ENCODE results near the gene ITGB3BP.
A peak's percentile ranks its signal among the peaks of the same experiment; 100 is the strongest.
"Not testable (repeated sequence)": the region's sequence is repeated elsewhere in the genome, so short reads cannot be mapped to it uniquely, and the experiment has no call there.

Gene ITGB3BP

GRCh38 chr1:63522891-63523728, at the start of gene ITGB3BP, which contains the start of gene EFCAB7:
ITGB3BP (minus strand) TSS chr1:63523225; CDS start chr1:63523133, 92 bp downstream.
EFCAB7 (plus strand) TSS chr1:63523525; CDS start chr1:63525573, 2,048 bp downstream.
- DNase-seq (ENCODE audit: low spot score in 2 of 2): peak; percentile 80 to 82
- Mint-ChIP-seq H3K4me3 (peak within 1 kb of the TSS; percentile 94), H3K27ac (peak within 1 kb of the TSS; percentile 99), H3K36me3 (peaks cover under 1% of the 10 kb centered on the region), H3K4me1 (peaks cover 14% of the 10 kb centered on the region), H3K9me3 (no peaks in the 10 kb centered on the region), H3K27me3 (no peaks in the 10 kb centered on the region)
- ATAC-seq (ENCODE audit: low read depth): peak; percentile 81

GRCh38 chr1:63572686-63573085, 49.7 kb upstream of the ITGB3BP start:
- H3K4me1 Mint-ChIP-seq; ATAC-seq (ENCODE audit: low read depth); H3K4me3 Mint-ChIP-seq: not testable (repeated sequence)

GRCh38 chr1:63569640-63570316, 46.8 kb upstream of the ITGB3BP start:
- H3K4me3 Mint-ChIP-seq: no peak overlapping the region

More at GRCh38 chr1:63572686-63573085, 49.7 kb upstream of the ITGB3BP start:
- not testable (repeated sequence) for DNase-seq (ENCODE audit: low spot score in 2 of 2); H3K36me3 Mint-ChIP-seq; H3K27me3 Mint-ChIP-seq; H3K9me3 Mint-ChIP-seq; H3K27ac Mint-ChIP-seq

GRCh38 chr1:63569068-63569467, 46.0 kb upstream of the ITGB3BP start:
- H3K36me3 Mint-ChIP-seq: peaks cover 4% of the 10 kb centered on the region
- ATAC-seq (ENCODE audit: low read depth): no peak

More at GRCh38 chr1:63569640-63570316, 46.8 kb upstream of the ITGB3BP start:
- no peak for DNase-seq (ENCODE audit: low spot score in 2 of 2)
- Mint-ChIP-seq H3K36me3 (peaks cover 2% of the 10 kb centered on the region), H3K4me1 (no peaks in the 10 kb centered on the region), H3K27me3 (no peaks in the 10 kb centered on the region), H3K9me3 (peaks cover 2% of the 10 kb centered on the region), H3K27ac (no peak overlapping the region)
- ATAC-seq (ENCODE audit: low read depth): no peak

GRCh38 chr1:63563745-63564144, 40.7 kb upstream of the ITGB3BP start:
- no peaks in the 10 kb centered on the region for H3K4me1 Mint-ChIP-seq
- no peak for DNase-seq (ENCODE audit: low spot score in 2 of 2)

More at GRCh38 chr1:63569068-63569467, 46.0 kb upstream of the ITGB3BP start:
- no peaks in the 10 kb centered on the region for H3K27me3 Mint-ChIP-seq
- H3K9me3 Mint-ChIP-seq: peaks cover 2% of the 10 kb centered on the region
- no peak for DNase-seq (ENCODE audit: low spot score in 2 of 2)
- no peak overlapping the region for H3K27ac Mint-ChIP-seq
- H3K4me3 Mint-ChIP-seq: no peak overlapping the region
- no peaks in the 10 kb centered on the region for H3K4me1 Mint-ChIP-seq

GRCh38 chr1:63559357-63559756, 36.3 kb upstream of the ITGB3BP start:
- no peak overlapping the region for H3K27ac Mint-ChIP-seq
- H3K36me3 Mint-ChIP-seq: peaks cover 6% of the 10 kb centered on the region
- H3K9me3 Mint-ChIP-seq: no peaks in the 10 kb centered on the region
- no peaks in the 10 kb centered on the region for H3K27me3 Mint-ChIP-seq
- no peak for DNase-seq (ENCODE audit: low spot score in 2 of 2)
- no peak for ATAC-seq (ENCODE audit: low read depth)
- H3K4me3 Mint-ChIP-seq: no peak overlapping the region
- H3K4me1 Mint-ChIP-seq: no peaks in the 10 kb centered on the region

More at GRCh38 chr1:63563745-63564144, 40.7 kb upstream of the ITGB3BP start:
- H3K9me3 Mint-ChIP-seq: peaks cover 2% of the 10 kb centered on the region
- H3K36me3 Mint-ChIP-seq: peaks cover 9% of the 10 kb centered on the region
- ATAC-seq (ENCODE audit: low read depth): no peak
- no peak overlapping the region for H3K4me3 Mint-ChIP-seq
- H3K27ac Mint-ChIP-seq: no peak overlapping the region
- H3K27me3 Mint-ChIP-seq: no peaks in the 10 kb centered on the region

- Mint-ChIP-seq H3K4me3 (no peak overlapping the region), H3K4me1 (no peaks in the 10 kb centered on the region), H3K27me3 (no peaks in the 10 kb centered on the region), H3K9me3 (no peaks in the 10 kb centered on the region), H3K27ac (no peak overlapping the region), H3K36me3 (peaks cover 6% of the 10 kb centered on the region)
- no peak for DNase-seq (ENCODE audit: low spot score in 2 of 2)
- no peak for ATAC-seq (ENCODE audit: low read depth)
Measured at GRCh38 chr1:63557365-63557987, 34.5 kb upstream of the ITGB3BP start.

GRCh38 chr1:63555480-63555879, 32.5 kb upstream of the ITGB3BP start:
- H3K36me3 Mint-ChIP-seq: peaks cover 9% of the 10 kb centered on the region
- DNase-seq (ENCODE audit: low spot score in 2 of 2): no peak
- no peaks in the 10 kb centered on the region for H3K9me3 Mint-ChIP-seq
- ATAC-seq (ENCODE audit: low read depth): no peak
- H3K4me3 Mint-ChIP-seq: no peak overlapping the region
- no peaks in the 10 kb centered on the region for H3K27me3 Mint-ChIP-seq
- H3K4me1 Mint-ChIP-seq: no peaks in the 10 kb centered on the region
- H3K27ac Mint-ChIP-seq: no peak overlapping the region

GRCh38 chr1:63548877-63549276, 25.9 kb upstream of the ITGB3BP start:
- Mint-ChIP-seq H3K27me3 (no peaks in the 10 kb centered on the region), H3K27ac (no peak overlapping the region), H3K4me1 (no peaks in the 10 kb centered on the region), H3K36me3 (peaks cover 15% of the 10 kb centered on the region), H3K4me3 (no peak overlapping the region), H3K9me3 (no peaks in the 10 kb centered on the region)
- no peak for ATAC-seq (ENCODE audit: low read depth)
- no peak for DNase-seq (ENCODE audit: low spot score in 2 of 2)

- H3K36me3 Mint-ChIP-seq: peaks cover 15% of the 10 kb centered on the region
- ATAC-seq (ENCODE audit: low read depth): no peak
- DNase-seq (ENCODE audit: low spot score in 2 of 2): no peak
- no peaks in the 10 kb centered on the region for H3K9me3 Mint-ChIP-seq
- H3K4me1 Mint-ChIP-seq: no peaks in the 10 kb centered on the region
- H3K27ac Mint-ChIP-seq: no peak overlapping the region
- H3K4me3 Mint-ChIP-seq: no peak overlapping the region
- no peaks in the 10 kb centered on the region for H3K27me3 Mint-ChIP-seq
Measured at GRCh38 chr1:63548303-63548702, 25.3 kb upstream of the ITGB3BP start.

GRCh38 chr1:63547621-63548294, 24.7 kb upstream of the ITGB3BP start:
- H3K27ac Mint-ChIP-seq: no peak overlapping the region
- no peaks in the 10 kb centered on the region for H3K9me3 Mint-ChIP-seq
- peaks cover 15% of the 10 kb centered on the region for H3K36me3 Mint-ChIP-seq
- DNase-seq (ENCODE audit: low spot score in 2 of 2) (no peak), ATAC-seq (ENCODE audit: low read depth) (no peak)
- no peaks in the 10 kb centered on the region for H3K4me1 Mint-ChIP-seq
- no peak overlapping the region for H3K4me3 Mint-ChIP-seq
- no peaks in the 10 kb centered on the region for H3K27me3 Mint-ChIP-seq

- Mint-ChIP-seq H3K27me3 (no peaks in the 10 kb centered on the region), H3K4me3 (no peak overlapping the region), H3K27ac (no peak overlapping the region), H3K9me3 (no peaks in the 10 kb centered on the region), H3K4me1 (no peaks in the 10 kb centered on the region), H3K36me3 (peaks cover 17% of the 10 kb centered on the region)
- ATAC-seq (ENCODE audit: low read depth): no peak
- no peak for DNase-seq (ENCODE audit: low spot score in 2 of 2)
Measured at GRCh38 chr1:63545780-63546179, 22.8 kb upstream of the ITGB3BP start.

- ATAC-seq (ENCODE audit: low read depth): no peak
- Mint-ChIP-seq H3K27me3 (no peaks in the 10 kb centered on the region), H3K27ac (no peak overlapping the region), H3K4me1 (no peaks in the 10 kb centered on the region), H3K36me3 (peaks cover 5% of the 10 kb centered on the region), H3K4me3 (no peak overlapping the region), H3K9me3 (no peaks in the 10 kb centered on the region)
- no peak for DNase-seq (ENCODE audit: low spot score in 2 of 2)
Measured at GRCh38 chr1:63537940-63538339, 14.9 kb upstream of the ITGB3BP start.

Data from memory B cell (primary cell).